Osteocyte (in vitro differentiated cells): ENCODE results near the gene PSPN. TPM values are rescaled to one million over a fixed set of nuclear protein-coding genes. Genes with fewer than 3 reads are reported as not detected.

Experiments
- DNase-seq: peaks from one replicate; pipeline ENCODE4 v3.0.0; 2021; ENCODE audit warnings: mixed read lengths; ENCODE audit not compliant: unreplicated experiment; ENCODE audit errors: extremely low spot score
- H3K27ac Mint-ChIP-seq: one replicate; pipeline ENCODE4 v1.8.0; 2021; ENCODE audit warnings: mild to moderate bottlenecking, mixed read lengths; ENCODE audit not compliant: unreplicated experiment
- H3K27me3 Mint-ChIP-seq: one replicate; pipeline ENCODE4 v1.8.0; 2021; ENCODE audit warnings: mixed read lengths; ENCODE audit not compliant: unreplicated experiment
- H3K36me3 Mint-ChIP-seq: one replicate; pipeline ENCODE4 v1.8.0; 2021; ENCODE audit warnings: mixed read lengths; ENCODE audit not compliant: unreplicated experiment
- H3K4me1 Mint-ChIP-seq: one replicate; pipeline ENCODE4 v1.8.0; 2021; ENCODE audit warnings: mixed read lengths; ENCODE audit not compliant: unreplicated experiment
- H3K4me3 Mint-ChIP-seq: one replicate; pipeline ENCODE4 v1.8.0; 2021; ENCODE audit warnings: mild to moderate bottlenecking, moderate library complexity, mixed read lengths; ENCODE audit not compliant: unreplicated experiment
- H3K9me3 Mint-ChIP-seq: one replicate; pipeline ENCODE4 v1.8.0; 2021; ENCODE audit warnings: mixed read lengths; ENCODE audit not compliant: unreplicated experiment
- CTCF ChIP-seq: fragments of 200-600 bp; sonication (generic); IDR thresholded peaks from 2 replicates; pipeline ENCODE4 v1.5.0; 2021; ENCODE audit warnings: antibody characterized with exemption, mild to moderate bottlenecking, moderate library complexity
- total RNA-seq: library from RNA; stranded (reverse); gene quantifications from 2 replicates; pipeline ENCODE4 v1.2.1, GENCODE V29; 2021

PSPN gene
- total RNA-seq, 1 donor from 2014 or later, result 3.5 TPM

GRCh38 chr19:6415591-6416190, 40.0 kb upstream of the PSPN start:
- no peak overlapping the region for H3K27ac Mint-ChIP-seq

GRCh38 chr19:6414793-6415590, 39.3 kb upstream of the PSPN start:
- no peak for DNase-seq
- Mint-ChIP-seq H3K27ac (no peak overlapping the region), H3K4me1 (no peaks in the 10 kb centered on the region), H3K4me3 (no peak overlapping the region), H3K9me3 (no peaks in the 10 kb centered on the region), H3K36me3 (peaks cover 24% of the 10 kb centered on the region), H3K27me3 (no peaks in the 10 kb centered on the region)
- no peak for TF ChIP-seq CTCF

More at GRCh38 chr19:6415591-6416190, 40.0 kb upstream of the PSPN start:
- H3K4me3 Mint-ChIP-seq, result no peak overlapping the region
- peaks cover 28% of the 10 kb centered on the region for H3K36me3 Mint-ChIP-seq
- no peak for TF ChIP-seq CTCF
- no peaks in the 10 kb centered on the region for H3K27me3 Mint-ChIP-seq
- no peaks in the 10 kb centered on the region for H3K9me3 Mint-ChIP-seq
- H3K4me1 Mint-ChIP-seq, result no peaks in the 10 kb centered on the region
- no peak for DNase-seq

GRCh38 chr19:6413721-6414643, 38.2 kb upstream of the PSPN start:
- H3K27ac Mint-ChIP-seq, result no peak overlapping the region
- no peak for TF ChIP-seq CTCF
- H3K9me3 Mint-ChIP-seq, result no peaks in the 10 kb centered on the region
- no peak for DNase-seq
- no peak overlapping the region for H3K4me3 Mint-ChIP-seq
- H3K4me1 Mint-ChIP-seq, result no peaks in the 10 kb centered on the region
- H3K36me3 Mint-ChIP-seq, result peaks cover 23% of the 10 kb centered on the region
- H3K27me3 Mint-ChIP-seq, result no peaks in the 10 kb centered on the region

- H3K9me3 Mint-ChIP-seq, result no peaks in the 10 kb centered on the region
- no peak overlapping the region for H3K27ac Mint-ChIP-seq
- no peak for TF ChIP-seq CTCF
- DNase-seq, result no peak
- H3K36me3 Mint-ChIP-seq, result peaks cover 19% of the 10 kb centered on the region
- no peaks in the 10 kb centered on the region for H3K27me3 Mint-ChIP-seq
- H3K4me1 Mint-ChIP-seq, result no peaks in the 10 kb centered on the region
- H3K4me3 Mint-ChIP-seq, result no peak overlapping the region
Observed at GRCh38 chr19:6413291-6413690, 37.6 kb upstream of the PSPN start.
